NCI-H1694 (cell line): ENCODE measurements around the gene ABHD2.

ENCODE experiments used
- DNase-seq: peaks from one replicate; lab custom pipeline; 2025; lab: John Stamatoyannopoulos, UW

ABHD2 gene

GRCh38 chr15:89195836-89196235 lies 107.6 kb downstream of the ABHD2 start:
- DNase-seq: no peak

DNA sequence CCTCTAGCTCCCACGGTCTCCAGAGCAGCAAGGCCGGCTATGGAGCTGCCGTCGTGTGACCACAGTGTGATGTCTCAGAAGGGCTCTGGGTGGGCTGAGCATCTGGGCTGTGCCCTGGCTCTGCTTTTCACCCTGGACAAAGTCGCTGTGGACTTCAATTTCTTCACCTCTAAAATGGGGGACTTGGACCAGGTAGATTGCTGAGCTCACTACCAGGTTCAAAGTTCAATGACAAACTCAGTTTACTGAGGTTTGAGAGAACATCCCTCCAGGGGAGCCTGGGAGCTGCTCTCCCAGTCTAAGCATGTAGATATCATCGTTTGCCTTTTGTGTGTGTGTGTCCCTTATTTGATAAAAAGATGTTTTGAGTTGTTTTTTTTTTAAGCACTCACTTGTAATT lies 108.0 kb downstream of the ABHD2 start:
- no peak for DNase-seq

- no peak for DNase-seq
Observed at GRCh38 chr15:89196994-89197393, 108.7 kb downstream of the ABHD2 start.

DNA sequence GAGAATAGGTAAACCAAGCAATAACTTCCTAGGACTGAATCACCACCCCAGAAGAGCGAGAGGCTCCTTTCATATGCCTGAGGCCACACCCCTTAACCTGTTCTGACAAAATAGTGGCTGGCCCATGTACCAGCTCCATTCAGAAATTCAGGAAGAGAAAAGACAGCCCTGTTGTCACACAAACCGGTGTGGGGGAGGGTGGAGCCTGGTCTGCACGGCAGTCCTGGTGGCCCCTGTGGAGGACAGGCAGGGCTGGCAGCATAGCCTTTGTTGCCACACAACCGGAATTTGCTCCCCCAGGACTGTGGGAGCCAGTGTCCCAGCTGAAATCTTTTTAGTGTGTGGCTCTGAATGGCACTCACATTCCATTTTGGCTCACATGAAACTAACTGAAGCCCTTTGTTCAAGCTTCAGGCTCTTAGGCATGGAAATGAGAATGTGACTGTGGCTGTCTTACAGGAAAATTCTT lies 109.3 kb downstream of the ABHD2 start:
- DNase-seq: no peak

DNA sequence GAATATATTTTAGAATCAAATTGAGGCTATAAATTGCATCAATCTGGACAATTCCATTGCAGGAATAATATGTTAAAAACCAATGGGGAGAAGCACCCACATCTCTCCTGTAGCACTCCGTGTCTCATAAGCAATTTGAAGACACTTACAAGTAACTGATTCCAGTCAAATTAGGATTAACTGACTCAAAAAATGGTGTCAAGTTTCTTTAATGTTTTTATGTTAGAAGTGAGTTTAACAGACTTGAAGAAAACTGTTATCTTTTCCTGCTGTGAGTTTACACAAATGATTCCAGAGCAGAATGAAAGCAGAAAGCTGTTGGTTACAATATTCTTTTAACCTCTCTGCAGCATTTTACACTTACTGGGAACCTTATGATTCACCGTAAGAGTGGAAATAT lies 109.9 kb downstream of the ABHD2 start:
- no peak for DNase-seq

GRCh38 chr15:89198934-89199333 lies 110.7 kb downstream of the ABHD2 start:
- no peak for DNase-seq

DNA sequence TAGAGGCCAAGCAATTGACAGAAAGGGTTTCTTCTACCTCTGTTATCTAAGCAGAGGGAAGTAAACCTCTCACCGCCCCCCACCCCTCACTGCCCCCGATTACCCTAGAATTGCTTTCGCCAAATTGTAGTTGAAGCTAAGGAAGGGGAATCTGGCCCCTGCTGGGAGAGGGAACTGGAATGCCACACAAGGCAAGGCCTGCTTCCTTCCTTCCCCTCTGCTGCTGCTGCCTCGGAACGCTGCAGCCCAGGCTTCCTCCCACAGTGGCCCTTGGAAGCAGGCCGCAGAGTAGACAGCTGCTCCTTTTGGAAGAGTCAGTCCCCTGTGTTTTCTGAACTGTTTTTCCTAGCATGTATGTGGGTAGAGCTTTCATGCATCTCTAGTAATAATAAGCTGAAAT lies 111.5 kb downstream of the ABHD2 start:
- DNase-seq: no peak

DNA sequence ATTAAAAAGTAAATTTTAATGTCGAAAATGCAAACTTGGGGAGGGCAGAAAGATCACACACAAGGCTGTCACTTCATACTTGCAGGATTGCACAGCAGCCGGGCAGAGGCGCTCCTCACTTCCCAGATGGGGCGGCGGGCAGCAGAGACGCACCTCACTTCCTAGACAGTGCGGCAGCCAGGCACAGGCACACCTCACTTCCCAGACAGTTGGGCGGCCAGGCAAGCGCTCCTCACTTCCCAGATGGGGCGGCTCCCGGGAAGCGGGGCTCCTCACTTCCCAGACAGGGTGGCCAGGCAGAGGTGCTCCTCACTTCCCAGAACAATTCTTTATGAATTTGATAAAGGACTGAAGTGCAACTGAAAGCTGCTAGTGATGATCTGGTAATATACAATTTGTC lies 111.9 kb downstream of the ABHD2 start:
- no peak for DNase-seq

DNA sequence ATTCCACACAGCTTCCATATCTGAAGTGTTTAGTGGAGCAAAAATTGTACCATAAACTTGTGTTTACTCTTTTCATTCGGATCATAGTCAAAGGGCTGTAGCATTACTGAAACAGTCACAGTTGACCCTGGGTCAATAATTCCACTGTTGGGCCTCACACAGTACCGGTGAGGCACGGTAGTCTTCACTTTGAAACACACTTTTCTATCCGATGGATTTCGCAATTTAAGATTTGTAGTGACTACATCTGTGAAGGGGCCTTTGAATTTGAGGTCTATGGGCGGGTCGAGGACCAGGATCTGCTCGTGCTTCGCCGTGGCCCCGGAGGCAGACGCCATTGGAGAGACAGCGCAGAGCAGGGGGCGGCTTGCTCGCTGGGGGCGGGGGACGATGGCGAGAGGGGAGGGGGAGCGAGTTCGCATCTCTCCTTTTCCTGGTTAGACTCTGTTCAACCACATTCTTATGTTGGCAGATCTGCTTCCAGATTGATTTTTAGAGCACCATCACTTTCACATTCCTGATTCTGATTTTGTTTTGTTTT lies 113.3 kb downstream of the ABHD2 start:
- no peak for DNase-seq

DNA sequence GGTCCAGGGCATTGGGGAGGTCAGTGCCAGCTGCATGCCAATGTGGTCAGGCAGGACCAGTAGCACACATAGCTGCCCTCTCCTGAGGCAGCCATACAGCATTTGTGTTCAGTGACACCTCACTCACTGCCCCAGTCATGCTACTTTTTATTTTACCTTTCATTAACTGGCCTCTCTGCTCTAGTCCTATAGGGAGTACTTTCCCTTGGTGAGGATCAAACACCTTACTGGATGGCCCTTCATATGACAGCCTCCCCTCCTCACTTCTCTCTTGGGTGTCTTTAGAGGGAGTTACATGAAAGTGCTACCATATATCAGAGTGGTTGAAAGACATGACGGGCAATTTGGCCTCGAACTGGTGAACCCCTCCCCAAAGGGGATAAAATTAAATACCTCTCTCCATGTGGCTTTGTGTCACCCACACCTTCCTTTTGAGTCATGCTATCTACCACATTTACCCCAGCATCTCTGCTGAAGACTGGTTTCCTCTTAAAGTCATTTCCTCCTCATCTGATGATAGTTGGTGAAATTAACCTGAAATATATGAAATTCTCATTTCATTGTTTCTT lies 115.5 kb downstream of the ABHD2 start:
- DNase-seq: no peak

- no peak for DNase-seq
Observed at GRCh38 chr15:89205991-89206585, 117.8 kb downstream of the ABHD2 start.

DNA sequence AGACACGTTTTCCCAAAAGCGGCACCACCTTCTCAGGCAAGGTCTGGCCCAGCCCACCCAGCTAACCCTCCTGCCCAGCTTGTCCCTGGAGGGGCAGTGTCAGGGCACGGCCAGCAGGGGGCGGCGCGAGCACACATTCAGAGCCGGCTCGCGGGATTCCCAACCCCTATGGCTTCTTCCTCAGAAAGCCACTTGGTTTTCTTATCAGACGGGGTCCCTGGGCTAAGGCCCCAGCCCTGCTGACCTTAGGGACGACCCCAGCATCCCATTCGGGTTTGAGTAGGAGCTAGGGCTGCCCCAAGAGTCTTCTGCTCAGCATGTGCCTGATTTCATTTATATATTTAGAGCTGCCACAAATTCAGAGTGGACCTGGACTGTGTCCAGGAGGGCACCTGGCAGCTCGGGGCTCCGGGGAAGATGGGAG lies 118.7 kb downstream of the ABHD2 start:
- DNase-seq: peak; percentile 59

- DNase-seq: no peak
Observed at GRCh38 chr15:89208256-89208655, 120.0 kb downstream of the ABHD2 start.

GRCh38 chr15:89209057-89209456 lies 120.8 kb downstream of the ABHD2 start:
- DNase-seq: no peak

DNA sequence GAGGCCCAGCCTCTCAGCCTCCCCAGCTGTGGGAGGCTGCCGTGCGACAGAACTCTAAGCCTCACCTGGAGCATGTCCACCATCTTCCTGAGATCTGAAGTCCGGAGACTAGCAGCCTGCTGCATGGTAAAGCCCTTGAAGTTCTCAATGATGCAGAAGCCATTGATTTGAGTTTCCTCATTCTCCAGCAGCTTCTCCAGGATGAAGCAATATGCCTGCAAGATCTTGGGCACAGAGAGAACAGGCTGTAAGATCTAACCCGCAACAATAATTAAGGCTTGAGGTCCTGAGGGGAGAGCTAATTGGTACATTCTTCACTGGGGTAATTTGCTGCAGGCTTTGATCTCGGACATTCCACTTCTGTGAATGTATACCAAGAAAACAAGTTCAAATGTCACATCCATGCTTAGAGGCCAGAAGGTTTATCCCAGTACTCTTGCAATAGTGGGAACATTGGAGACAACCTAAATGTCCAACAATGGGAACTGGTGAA lies 123.5 kb downstream of the ABHD2 start:
- no peak for DNase-seq

DNA sequence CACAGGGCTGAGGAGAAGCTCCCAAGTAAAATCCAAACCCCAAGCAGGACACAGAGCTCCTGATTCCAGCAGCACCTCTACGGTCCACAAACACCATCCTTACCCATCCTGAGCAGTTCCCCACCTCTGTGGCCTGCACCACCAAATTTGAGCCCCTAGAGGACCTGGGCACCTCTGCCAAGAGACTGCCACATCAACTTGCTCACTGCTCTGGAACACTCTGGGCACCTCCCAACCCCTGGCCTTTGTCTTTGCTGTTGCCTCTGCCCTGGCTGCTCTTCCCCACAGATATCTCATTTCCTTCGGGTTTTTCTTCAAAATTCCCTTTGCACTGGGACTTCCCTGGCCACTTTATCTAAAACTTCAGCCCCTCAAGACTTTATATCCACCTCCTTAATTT lies 127.4 kb downstream of the ABHD2 start:
- DNase-seq: no peak

GRCh38 chr15:89217031-89217430 lies 128.8 kb downstream of the ABHD2 start:
- DNase-seq: no peak

DNA sequence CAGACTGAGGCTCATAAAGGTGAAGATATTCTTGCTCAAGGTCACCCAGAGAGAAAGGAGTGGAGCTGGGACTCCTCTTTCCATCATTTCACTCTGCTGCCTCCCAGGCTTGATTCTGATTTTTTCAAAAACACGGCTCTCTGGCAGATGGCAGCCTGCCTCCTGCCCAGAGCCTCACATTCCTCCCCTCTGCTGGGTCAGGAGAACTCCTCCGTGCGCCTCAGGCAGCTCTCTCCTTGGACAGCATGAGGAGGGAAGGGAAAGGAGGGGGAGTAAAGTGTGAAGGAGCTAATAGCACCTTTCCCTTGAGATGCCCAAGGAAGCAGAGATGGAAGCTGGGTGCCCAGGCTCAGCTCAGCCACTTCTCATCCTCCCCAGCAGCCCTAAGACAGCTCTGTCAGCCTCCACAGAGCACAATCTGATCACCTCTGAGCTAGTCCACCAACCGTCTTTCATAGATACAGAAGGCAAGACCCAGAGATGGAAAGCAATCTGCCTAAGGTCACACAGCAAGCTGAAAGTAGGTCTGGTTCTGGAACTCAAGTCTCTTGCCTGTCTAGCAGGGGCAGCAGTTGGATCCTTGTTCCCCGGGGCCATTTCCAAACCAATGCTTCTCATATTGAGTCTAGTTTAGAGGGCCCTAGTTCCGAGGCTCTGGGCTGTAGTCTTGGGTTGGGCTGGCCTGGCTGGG lies 129.6 kb downstream of the ABHD2 start:
- DNase-seq: no peak

GRCh38 chr15:89218531-89218930 lies 130.3 kb downstream of the ABHD2 start:
- no peak for DNase-seq

DNA sequence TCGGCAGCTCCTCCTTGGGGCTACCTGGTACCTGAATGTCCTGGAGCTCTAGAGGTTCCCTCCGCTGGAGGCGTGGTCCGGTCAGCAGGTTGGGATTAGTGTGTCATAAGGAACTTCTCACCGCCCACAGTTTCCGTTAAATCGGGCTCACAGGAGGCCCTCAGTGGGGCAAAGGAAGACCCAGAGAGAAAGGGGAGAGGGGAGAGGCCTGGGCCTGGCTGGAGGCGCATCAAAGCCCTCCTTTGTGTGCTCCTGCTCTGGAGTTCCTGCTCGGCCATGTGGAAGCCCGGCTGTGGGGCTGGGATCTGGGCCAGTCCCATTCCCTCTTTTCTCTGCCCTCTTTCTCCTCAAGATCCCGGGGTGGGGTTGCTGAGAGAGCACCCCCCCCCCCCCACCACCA lies 133.3 kb downstream of the ABHD2 start, which contains the start of gene RLBP1:
Gene RLBP1 (minus strand): TSS at position 37 of the 400 bp plus-strand sequence. CDS start 2,604 bp downstream, outside the sequence.
- no peak for DNase-seq

GRCh38 chr15:89225588-89225987 lies 137.3 kb downstream of the ABHD2 start:
- DNase-seq: no peak

- DNase-seq: no peak
Observed at GRCh38 chr15:89226359-89227221, 138.3 kb downstream of the ABHD2 start.
